Muscle of back (tissue), 11 donors: ENCODE results near the gene IFT122. TPM values are rescaled to one million over a fixed set of nuclear protein-coding genes. Genes with fewer than 3 reads are reported as not detected.

Experiments used
- DNase-seq, 3 donors: peaks; one replicate each; pipeline versions ENCODE4 v3.0.0 to v3.0.0-alpha.2; 2013
- polyA plus RNA-seq, 10 donors: library from polyadenylated mRNA; unstranded; fragments of 120-200 nt; gene quantifications; one replicate each; pipeline ENCODE4 v1.2.1, GENCODE V29; 2013; ENCODE audit not compliant: insufficient read length in 10 of 10

IFT122 gene
- polyA plus RNA-seq, 10 donors: 19.7 to 45.8 (median 31.7) TPM

GRCh38 chr3:129434140-129434539 lies 5.9 kb upstream of the IFT122 start:
- DNase-seq: no peak

- no peak for DNase-seq
These were observed 4.7 kb upstream of the IFT122 start for GRCh38 chr3:129435367-129435766.

DNA sequence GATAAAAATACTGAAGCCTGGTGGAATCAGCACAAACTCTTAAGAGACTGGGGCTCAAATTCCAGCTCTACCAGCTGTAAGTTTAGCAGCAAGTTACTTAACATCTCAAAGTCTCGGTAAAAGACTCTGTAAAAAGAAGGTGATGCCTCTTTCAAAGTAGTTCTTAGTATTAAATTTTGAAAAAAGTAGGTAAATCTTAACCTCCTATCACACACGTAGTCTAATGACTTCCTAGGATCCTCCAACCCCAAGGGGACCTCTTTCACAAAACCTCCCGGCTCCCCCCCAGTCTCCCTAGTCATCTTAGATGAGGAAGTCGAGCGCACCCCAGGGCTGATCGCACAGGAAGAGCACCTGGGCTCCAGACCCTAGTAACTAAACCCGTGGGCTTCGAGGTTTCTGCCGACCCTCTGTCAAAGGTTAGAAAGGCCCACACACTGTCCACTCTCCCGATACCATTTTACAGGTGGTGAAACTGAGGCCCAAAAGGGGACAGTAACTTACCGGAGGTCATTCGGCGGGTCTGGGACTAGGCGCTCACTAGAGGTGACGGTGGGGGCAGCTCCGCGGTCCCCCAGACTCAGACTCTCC lies 703 bp upstream of the IFT122 start:
- peak in 1 of 3 donors; percentile 27 for DNase-seq

DNA sequence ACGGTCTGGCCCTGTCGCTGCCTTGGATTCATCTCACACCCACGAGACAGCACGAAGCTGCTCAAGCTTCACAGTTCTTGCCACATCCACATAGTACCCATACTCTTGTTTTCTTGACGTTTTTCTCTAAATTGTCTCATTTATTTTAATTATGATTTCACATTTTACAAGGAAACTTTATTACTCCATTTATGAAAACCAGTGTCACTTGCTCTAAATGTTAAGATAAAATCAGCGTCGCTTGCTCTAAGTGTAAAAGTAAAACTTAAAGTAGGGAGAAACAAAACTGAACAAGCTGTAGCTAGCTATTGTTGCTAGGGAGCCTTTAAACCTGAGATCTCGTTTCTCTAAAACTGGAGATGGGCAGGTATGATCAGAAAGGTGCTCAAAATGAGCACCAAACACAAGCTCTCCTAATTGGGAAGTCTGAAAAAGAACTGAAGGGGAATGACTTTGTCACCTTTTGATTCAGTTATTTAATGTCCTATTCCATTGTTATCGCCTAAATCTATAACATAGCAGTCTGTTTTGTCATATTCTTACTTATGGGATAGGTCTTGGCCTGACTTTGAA lies 680 bp downstream of the IFT122 start:
- DNase-seq: no peak

GRCh38 chr3:129441215-129441614 lies 1.2 kb downstream of the IFT122 start:
- peak in 2 of 3 donors; percentile 10 to 19 for DNase-seq

- DNase-seq: peak; percentile 51 to 72 (median 54)
These were observed 1.8 kb downstream of the IFT122 start for GRCh38 chr3:129441782-129442181.

- no peak for DNase-seq
These were observed 2.5 kb downstream of the IFT122 start for GRCh38 chr3:129442486-129442885.

- no peak for DNase-seq
These were observed 2.9 kb downstream of the IFT122 start for GRCh38 chr3:129442947-129443346.

GRCh38 chr3:129445471-129445870 lies 5.4 kb downstream of the IFT122 start:
- no peak for DNase-seq

DNA sequence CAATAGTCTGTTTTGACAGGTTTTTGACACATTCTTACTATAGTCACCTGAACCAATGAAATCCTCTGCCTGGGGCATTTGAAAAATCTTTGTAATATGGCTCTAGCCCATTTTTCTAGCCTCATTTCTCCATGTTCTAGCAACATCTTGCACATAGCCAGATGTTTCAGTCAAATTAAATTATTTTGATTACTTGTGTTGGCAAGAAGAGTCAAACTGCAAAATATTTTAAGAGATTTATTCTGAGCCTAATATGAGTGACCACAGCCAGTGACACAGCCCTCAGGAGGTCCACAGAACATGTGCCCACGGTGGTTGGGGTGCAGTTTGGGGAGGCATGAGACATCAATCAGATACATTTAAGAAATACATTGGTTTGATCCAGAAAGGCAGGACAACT lies 6.9 kb downstream of the IFT122 start:
- no peak for DNase-seq

DNA sequence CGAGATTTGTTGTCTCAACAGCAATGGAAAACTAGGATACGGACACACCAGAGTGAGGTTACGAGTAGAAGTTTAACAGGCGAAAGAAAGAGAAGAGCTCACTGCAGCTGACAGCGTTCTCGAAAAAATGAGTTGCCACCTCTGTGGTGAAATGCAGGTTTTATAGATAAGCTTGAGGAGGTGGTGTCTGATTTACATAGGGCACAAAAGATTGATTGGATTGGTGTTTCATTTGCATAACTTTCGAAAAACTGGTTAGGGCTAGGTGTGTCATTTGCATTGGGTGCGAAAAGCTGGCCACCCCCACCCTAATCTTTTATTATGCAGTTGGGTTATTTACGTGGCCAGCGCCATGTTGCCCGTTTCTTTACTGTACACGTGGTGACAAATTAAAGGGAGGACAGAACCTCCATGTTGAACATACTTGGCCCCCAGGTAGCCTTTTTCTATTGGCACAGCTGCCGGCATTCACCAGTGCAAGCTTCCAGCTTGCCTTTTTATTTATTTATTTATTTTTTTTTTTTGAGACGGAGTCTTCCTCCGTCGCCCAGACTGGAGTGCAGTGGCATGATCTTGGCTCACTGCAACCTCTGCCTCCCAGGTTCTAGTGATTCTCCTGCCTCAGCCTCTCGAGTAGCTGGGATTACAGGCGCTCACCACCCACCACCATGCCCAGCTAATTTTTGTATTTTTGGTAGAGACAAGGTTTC lies 8.3 kb downstream of the IFT122 start:
- no peak for DNase-seq

- DNase-seq: peak in 1 of 3 donors; percentile 15
These were observed 9.5 kb downstream of the IFT122 start for GRCh38 chr3:129449279-129450115.

GRCh38 chr3:129453732-129454131 lies 13.7 kb downstream of the IFT122 start:
- no peak for DNase-seq

- DNase-seq: no peak
These were observed 20.1 kb downstream of the IFT122 start for GRCh38 chr3:129460155-129460554.

DNA sequence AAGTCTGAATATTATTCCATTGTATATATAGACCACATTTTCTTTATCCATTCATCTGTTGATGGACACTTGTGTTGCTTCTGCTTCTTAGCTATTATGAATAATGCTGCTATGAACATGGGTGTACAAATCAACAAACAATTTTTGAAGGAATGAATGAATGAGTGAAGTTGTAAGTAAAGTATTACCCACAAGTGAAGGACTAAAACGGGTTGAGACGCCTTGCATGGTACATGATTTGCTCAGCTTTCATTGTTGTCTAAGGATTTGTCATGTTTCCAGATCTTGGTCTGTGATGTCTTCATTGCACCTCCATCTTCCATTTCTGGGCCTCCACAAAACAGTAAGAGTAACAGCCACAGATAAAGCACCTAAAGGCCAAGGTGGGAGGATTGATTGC lies 20.5 kb downstream of the IFT122 start:
- no peak for DNase-seq

DNA sequence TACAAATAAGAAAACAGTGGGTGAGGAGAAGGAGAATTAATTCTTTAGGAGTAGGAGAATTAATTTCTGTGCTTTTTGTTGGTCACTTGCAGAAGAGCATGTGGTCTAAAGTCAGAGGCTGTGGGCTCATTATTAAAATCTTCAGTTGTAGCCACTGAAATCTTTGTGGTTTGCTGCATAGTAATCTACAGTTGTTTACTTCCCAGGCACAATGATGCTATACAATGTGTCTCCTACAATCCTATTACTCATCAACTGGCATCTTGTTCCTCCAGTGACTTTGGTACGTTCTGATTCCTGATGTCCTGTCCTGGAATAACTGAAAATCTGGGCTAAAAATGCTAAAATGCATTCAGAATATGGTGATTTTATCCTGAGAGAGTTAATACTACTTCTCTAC lies 21.0 kb downstream of the IFT122 start:
- no peak for DNase-seq

DNA sequence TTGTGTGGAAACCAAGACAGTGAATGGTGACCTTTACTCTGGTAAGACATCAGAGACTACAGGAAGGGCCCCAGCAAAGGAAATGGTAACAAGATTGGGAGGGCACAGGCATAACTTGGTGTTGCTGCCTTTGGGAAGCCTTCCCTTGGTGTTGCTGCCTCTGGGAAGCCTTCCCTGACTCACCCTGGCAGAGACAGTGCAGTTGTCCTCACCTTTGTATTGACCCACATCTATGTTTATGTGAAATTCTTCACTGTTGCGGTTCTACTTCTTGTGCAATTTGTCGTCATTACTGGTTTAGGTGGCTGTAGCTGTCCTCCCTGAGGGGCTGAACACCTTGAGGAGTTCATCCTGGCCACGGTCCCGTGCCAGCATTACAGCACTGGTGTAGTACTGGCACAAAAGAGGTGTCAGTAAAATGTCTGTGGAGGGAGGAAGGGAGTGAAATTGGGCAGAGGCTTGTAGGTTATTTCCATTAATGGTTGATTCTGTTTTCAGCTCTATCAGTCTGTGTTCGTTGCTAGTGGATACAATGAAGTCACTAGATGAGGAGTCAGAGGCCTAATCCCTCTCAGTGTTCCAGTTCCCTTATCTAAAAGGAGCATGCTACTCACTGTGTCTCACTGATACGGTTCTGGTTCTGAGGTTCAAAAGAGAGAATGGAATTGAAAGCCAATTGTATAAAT lies 21.6 kb downstream of the IFT122 start:
- DNase-seq: no peak

- no peak for DNase-seq
These were observed 22.4 kb downstream of the IFT122 start for GRCh38 chr3:129462361-129462968.

GRCh38 chr3:129463094-129463493 lies 23.1 kb downstream of the IFT122 start:
- DNase-seq: no peak

GRCh38 chr3:129463716-129464115 lies 23.7 kb downstream of the IFT122 start:
- DNase-seq: no peak

- no peak for DNase-seq
These were observed 27.9 kb downstream of the IFT122 start for GRCh38 chr3:129467932-129468331.
